HTERT RPE-1 (cell line): Measurements from ENCODE around the gene PLCB1.

Experiments used
- in situ Hi-C: fragments of 300-500 bp; cut with MboI; formaldehyde crosslinking; loops from 4 replicates; pipeline ENCODE4 v1.14.3; 2020; ENCODE audit warnings: low sequenced_read_pairs

The PLCB1 gene

DNA sequence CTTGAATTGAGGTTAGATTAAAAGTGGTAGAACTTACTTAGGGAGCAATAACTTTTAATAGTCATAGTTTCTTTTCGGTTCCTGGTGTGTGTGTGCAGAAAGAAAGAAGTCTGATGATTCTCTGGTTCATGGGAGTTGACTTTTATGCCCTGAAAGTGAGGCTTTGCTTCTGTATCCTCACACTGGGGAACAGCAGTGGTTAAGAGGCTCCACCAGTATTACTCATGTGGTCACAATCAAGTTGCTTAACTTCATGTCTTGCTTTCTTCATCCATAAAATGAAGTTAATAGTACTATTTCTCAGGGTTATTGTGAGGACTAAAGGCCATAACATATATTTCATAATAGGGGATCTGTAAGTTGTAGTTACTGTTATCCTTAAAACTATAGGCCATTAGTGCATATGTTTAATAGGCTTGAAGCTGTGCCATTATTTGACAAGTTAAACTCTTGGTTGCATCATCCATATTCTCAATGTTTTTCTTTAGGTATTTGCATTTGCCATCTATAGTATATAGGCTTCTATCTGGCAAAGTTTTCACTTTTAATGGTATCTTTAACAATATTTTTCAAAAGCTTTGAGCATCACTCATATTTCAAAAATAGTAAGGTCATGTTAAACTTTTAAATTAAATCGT lies 262.4 kb downstream of the PLCB1 start:
- in situ Hi-C loops = no loop called here

DNA sequence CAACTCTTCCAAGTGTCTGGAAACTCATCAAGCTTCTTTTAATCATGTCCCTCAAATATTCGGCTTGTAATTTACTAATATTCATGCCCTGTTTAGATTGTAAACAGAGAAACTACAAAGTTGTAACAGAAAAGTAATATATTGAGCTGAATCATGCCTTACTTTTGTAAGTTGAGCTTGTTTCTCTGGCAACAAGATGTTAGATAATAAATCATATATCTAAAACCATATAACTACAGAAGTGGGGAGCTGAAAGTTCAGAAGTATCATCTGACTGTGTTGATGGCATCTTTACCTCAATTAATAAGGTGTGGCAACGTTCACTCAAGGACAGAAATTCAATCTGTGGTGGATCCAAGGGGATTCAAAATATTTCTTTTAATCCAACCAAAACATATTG lies 263.9 kb downstream of the PLCB1 start:
- in situ Hi-C loops = no loop called here

DNA sequence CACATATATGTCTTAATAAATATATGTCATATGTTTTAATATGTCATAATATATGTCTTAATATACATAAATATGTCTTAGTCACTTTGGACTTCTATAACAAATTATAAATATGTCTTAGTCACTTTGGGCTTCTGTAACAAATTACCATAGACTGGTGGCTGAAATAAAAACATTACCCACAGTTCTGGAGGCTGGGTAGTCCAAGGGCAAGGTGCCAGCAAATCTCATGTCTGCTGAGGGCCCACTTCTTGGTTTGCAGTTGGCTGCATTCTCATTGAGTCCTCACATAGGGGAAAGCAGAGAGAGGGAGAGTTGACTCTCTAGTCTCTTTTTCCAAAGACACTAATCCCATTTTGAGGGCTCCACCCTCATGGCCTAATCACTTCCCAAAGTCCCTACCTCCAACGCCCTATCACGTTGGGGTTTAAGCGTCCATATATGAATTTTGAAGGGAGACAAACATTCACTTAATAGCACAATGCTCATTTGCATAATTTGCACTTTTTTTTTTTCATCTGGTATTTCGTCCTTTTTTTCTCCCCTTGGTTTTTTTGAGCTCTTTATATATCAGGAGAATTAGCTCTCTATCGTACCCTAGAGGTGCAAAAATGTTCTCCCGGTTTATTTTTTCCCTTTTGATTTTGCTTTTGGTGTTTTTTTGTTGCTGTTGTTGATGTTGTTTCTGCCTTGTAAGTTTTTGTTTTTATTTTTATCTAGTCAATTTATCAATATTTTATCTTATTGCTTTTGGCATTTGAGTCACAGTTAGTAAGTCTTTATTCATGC lies 266.4 kb downstream of the PLCB1 start:
- in situ Hi-C loops = no loop called here

DNA sequence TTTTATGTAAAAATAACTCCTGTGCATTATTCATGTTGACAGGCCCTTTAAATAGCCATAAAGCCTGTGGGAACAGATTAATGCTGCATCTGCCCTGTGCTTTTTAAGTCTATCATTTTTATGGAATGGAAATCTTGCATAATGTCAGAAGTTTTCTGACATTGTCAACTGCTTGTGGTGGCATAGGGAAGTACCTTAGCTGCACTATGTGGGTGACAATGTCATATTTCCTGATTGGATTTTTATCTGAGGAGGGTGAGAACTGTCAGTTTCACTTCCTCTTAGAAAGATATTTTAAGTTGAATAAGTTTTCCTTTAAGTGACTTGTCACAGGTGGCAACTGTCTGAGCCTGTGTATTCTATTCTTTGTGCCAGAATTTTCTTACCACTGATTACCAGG lies 267.9 kb downstream of the PLCB1 start:
- in situ Hi-C loops = no loop called here

DNA sequence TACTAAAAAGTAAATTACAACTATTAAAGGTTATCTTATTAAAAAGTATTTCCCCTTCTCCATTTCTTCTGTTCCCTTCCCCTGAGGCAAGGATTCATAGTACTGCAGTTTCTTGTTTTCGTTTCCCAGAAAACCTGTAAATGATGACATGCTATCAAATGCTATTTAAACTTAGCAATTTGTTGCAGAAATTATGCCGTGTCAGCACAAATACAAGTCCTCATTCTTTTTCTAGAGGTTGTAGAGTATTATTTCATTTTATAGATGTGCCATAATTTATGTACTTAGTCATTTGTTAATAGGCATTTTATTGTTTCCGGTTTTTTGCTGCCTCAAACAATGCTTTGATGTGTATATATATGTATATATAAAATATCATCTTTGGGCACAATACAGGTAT lies 268.4 kb downstream of the PLCB1 start:
- in situ Hi-C loops = no loop called here

DNA sequence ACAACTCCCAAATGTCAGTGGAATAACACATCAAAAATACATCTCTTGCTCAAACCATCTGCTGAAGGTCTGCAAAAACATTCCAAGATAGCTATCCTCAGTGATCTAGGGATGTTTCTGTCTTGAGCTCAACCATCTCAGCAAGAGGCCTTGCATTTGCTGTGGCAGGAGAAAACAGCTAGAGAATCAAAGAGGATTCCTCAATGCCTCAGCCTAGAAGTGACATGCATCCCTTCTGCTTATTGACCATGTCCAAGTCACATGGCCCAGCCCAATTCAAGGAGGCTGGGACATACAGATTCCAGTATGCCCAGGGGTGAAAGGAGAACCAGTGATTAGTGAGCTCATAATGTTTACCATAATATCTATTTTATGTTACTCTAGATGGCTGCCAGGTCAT lies 269.5 kb downstream of the PLCB1 start:
- in situ Hi-C loops = no loop called here

DNA sequence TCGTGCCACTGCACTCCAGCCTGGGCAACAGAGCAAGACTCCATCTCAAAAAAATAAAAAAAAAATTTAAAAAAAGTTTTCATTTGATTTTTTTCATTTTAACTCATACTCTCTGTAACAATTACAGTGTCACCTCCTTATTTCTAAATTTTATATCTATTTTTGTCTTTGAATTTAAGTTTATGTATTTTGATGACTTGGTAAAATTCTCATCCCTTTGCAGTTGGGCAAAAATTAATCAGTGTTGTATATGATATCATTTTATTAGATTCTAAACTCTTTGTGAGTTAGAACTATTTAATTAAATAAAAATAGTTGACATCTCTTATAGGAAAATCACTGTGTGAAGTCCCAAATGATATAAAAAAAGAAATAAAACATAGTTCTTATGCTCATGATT lies 270.7 kb downstream of the PLCB1 start:
- in situ Hi-C loops = no loop called here

DNA sequence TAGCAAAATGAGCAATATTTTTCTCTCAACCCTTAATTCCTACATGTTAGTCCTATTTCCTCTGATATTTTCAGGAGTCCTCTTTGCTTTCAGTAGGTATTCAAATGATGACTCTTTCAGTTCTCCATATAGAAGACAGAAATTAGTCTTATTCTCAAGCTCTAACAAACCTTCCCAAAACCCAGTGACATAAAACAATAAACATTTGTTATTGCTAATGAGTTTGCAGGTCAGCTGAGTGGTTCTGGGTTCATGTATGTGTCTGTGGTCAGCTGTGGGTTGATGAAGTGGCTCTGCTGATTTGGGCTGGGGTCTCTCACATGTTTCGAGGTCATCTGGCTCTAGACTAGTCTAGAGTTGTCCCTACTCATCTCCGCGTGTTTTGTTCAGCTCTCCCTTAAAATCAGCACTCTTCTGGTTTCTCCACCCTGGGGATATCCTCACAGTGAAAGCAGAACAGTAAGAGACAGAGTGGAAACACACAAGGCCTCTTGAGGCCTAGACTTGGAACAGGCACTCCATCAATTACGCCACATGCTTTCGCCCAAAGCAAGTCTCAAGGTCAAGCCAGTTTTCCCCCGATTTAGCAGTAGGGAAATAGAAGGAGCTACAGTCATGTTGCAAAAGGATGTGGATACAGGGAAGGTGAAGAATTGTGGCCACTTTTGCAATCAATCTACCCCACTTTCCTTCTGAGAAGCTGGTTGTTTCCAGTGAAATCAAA lies 273.0 kb downstream of the PLCB1 start:
- in situ Hi-C loops = no loop called here

DNA sequence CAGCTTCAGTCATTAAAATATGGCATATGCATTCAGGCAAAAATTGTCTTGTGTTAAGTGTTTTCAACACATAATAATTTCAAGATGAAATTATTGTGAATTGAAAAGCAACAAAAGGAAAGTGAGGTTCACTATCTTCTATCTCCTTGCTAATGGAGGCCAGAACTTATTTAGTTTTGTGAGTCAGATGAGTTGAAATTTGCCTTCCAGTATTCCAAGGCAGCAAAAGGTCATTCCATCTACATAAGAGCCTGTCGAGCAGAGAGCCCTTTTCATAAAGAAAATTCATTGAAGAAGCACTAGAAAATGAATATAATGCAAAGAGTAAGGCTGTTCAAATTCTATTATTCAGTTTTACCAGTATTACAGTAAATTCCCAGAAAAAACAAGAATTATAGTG lies 274.3 kb downstream of the PLCB1 start:
- in situ Hi-C loops = no loop called here

DNA sequence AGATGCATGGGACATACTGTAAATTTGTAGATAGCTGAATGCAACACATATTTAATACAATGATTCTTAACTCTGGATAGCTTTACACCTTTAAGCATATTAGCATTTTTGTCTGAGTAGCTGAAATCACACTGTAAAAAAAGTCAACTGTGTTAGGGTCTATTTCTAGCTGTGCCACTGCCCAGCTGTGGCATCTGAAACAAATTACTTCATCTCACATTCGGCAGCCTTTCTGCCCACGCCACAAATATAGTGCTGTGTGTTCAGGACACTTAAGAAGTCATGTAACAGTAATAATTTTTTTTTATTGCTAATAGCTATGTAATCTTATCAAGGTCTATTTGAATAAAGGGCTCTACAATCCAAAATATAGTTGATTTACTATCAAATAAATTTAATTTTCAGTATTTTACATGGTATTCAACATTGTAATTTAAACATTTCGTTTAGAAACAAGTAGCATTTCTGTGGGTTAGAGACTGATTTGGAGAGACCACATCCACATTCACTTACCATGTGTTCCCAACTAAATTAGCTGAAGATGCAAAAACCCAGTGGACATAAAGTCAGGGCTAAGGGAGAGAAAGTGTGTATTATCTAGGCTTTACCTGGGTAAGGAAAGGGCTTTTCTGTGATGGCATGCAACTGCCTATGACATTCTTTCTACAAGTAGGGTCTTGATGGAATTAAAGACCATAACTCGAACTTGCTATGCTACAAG lies 276.7 kb downstream of the PLCB1 start:
- in situ Hi-C loops = no loop called here

DNA sequence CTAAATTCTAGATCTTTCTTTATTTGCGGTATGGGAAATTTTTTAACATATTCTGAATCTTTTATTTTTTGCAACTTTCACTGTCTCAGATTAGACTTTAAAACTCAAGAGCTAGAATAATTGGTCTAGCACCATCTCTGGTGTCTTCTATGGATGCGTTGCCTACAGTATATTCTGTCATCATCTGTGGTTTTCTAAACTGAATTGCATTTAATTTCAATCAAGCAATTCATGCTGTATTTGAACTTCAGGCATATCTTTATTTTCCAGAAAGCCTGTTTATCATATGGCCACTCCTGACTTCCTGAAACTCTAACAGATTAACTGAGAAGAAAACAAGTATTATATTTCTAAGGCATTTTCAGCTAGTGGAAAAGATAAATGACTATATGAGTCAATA lies 281.6 kb downstream of the PLCB1 start:
- in situ Hi-C loops = no loop called here

DNA sequence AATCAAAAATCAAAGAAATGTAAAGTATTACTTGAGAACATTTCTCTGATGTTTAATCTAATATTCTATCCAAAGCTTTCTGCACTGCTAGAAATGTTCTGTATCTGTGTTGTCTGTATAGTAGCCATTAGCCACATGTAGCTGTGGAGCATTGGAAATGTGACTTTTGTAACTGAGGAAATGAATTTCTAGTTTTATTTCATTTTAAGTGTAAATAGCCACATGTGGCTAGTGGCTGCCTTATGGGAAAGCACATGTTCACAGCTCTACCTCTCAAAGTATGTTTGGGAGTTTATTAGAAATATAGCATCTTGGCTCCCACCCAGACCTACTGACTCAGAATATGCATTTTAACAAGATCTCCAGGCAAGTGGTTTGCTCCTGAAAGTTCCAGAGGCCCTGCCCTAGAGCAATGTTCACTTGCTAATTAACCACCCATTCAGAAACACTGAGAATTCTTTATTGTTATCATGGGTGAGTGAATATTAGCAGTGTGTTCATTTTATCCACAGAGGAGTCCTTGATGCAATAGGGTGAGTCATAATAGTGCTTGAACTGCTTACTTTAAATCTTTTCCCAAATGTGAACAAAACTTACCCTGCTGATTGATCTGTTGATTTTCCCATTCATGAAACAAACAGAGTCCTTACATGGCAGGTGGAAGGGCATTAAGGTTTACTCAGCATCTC lies 282.7 kb downstream of the PLCB1 start:
- in situ Hi-C loops = no loop called here

DNA sequence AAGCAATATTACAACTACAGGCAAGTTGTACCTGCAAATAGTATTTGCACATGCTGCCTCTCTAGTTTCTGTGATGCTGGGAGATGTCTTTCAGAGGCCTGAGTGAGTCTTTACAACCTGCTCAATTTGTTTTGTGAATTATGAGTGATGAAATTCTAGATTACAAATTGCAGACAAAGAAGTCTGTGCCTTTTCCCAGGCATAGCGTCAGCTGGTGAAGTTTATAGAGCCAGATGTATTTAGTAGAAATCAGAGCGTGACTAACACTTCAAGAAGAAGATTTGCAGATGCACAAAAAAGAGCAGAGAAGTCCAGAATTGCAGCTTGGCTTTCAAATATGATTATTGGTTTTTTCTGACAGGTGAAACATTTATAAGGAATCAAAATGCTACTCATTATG lies 289.9 kb downstream of the PLCB1 start:
- in situ Hi-C loops = no loop called here

DNA sequence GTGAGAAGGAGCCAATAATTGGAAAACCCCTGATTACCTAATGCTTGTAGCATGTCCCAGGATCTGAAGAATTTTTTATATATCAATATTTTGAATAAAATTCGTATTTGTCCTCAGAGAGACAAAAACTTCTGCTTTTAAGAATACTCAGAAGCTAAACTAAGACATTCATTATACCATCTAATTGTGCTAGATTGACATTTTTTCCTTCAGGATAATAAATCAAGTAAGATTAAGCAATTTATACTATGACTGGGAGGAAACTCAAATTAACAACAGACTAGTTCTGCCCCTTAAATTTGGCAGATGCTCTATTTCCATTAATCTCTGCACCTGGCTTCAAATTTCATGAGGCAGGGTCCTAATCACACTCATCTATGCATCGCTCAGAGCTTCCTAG lies 291.4 kb downstream of the PLCB1 start:
- in situ Hi-C loops = no loop called here

DNA sequence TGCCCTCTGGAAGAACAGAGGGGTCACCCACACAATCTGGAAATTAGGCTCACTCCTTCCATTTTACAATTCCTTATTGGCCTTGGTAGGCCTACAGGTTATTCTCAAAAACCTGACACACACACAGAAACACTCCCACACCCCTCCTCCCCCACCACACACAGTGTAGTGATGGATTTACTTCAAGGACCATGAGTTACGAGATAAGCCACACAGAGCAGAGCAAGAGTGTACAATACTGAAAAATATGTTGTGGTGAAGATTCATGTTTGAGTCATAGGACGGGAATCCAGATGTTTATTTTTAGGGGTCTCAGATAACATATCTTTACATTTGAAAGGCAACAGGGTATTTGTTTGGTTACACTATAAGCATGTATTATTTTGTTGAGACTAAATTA lies 291.9 kb downstream of the PLCB1 start:
- in situ Hi-C loops = no loop called here

DNA sequence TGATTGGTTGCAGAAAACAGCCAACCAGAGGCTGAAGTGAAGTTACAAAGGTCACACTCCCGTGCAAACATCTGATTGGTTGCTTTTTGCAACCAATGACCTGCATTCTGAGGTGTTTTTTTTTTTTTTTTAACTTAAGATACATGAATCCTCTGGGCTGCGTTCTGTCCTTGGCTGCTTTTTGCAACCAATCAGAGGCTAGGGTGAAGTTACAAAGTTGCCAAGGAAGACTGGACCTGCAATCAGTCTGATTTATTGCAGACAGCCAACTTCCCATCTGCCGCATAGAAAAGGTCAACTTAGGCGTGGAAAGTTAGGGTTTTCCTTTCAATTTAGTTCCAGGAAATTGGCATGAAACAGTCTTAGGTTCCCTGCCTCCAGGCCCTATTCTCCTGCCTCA lies 292.9 kb downstream of the PLCB1 start:
- in situ Hi-C loops = no loop called here

DNA sequence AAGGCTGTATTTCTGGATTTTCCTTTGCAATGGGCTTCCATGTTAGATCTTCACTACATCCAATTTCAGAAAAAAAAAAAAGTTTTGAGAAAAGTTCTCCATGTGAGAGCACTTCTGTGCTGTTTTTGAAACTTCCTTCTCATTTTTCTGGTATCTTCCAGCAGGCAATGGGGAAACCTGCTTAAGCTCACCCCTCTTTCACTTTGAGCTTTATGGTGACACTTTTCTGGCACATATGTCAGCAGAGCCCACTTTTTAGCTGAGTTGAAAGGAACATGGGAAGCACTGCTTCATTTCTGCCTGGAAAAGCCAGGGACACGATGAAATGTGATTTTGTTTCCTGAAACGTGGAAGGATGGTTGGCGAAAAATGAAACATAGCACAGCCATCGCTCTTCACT lies 293.7 kb downstream of the PLCB1 start:
- in situ Hi-C loops = no loop called here

DNA sequence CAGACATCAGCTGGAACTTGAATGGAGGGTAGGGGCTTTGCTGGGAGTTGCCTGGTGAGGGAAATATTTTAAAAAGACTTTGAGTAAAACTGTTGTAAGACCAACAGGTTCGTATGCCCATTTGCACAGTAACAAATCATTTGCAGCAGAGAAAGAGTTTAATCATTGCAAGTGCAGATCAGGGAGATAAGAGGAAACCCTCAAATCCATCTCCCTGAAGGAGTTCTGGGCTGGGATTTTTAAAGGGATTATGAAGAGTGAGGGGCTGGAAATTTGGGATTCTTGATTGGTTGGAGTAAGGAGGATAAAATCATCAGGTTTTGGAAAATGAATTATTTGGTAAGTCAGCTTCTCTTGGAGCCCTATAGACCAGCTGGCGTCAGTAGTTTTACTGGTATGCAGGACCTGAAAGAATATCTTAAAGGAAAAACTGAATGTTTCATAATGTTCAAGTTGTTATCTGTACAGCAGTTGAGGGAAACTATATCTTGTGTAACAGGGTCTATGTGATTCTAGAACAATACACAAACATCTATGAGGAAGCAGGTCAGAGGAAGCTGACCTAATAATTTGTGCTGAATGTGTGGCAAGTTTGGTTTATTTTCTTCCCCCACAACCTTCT lies 295.5 kb downstream of the PLCB1 start:
- in situ Hi-C loops = no loop called here

DNA sequence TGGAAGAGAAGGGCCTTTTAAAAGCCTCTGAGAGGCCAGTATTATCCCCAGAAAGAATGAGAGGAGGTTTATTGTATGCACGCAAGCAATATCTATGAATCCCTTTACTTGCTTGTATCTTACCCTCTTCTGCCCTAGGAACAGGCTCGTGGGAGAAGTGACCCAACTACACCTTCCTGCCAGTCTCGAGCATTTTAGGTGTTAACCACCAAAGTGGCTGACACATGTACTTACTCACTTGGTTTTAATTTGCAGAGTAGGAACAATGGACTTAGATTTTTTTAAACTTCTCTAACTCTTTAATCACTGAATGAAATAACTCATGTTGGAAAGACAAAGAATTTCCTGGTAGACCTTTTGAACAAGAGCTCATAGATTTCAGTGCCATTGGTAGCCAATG lies 296.9 kb downstream of the PLCB1 start:
- in situ Hi-C loops = no loop called here
